Endothelial cell of umbilical vein (primary cell): ENCODE results near the gene TIMM29. TPM values are rescaled to one million over a fixed set of nuclear protein-coding genes. Genes with fewer than 3 reads are reported as not detected.

ENCODE experiments used
- BruUV-seq: library from RNA; stranded (reverse); fragments of 400-500 nt; replicated peaks from 2 replicates; lab custom pipeline; 2021; lab: Mats Ljungman, UMichigan
- CTCF ChIA-PET: fragments of 300-600, 350-600 bp; sonication (Branson Sonifier 250); formaldehyde crosslinking; loops from one replicate; lab custom pipeline; 2021; ENCODE audit warnings: antibody characterized with exemption, inconsistent platforms; lab: Charles Lee
- POLR2A ChIA-PET: fragments of 300-600, 350-600 bp; sonication (Branson Sonifier 250); formaldehyde crosslinking; loops from one replicate; lab custom pipeline; 2021; ENCODE audit warnings: antibody characterized with exemption, inconsistent platforms; lab: Charles Lee
- DNase-seq: peaks from one replicate; pipeline ENCODE4 v3.0.0-alpha.2; 2011; ENCODE audit warnings: low read depth, low spot score
- FAIRE-seq: peaks from 2 replicates; lab custom pipeline; 2011; peaks lifted over from hg19 to GRCh38; lab: Jason Lieb, UNC
- H2AFZ ChIP-seq: 2 replicates; pipeline ENCODE4 v1.6.0; 2012; ENCODE audit warnings: low read depth, low read length, control low read depth, inconsistent platforms
- H3K27ac ChIP-seq: 2 replicates; pipeline ENCODE4 v1.5.1; 2011; ENCODE audit warnings: low read depth, mild to moderate bottlenecking, control low read depth, low read length, moderate library complexity; ENCODE audit not compliant: insufficient read depth
- H3K27me3 ChIP-seq, 2 experiments: 2 replicates each; pipeline versions ENCODE4 v1.6.0 to v1.6.1; 2011; ENCODE audit warnings: low read length in 2 of 2, mixed read lengths in 1 of 2; ENCODE audit not compliant: control insufficient read depth in 2 of 2, insufficient read depth in 2 of 2
- H3K36me3 ChIP-seq, 2 experiments: 2 replicates in 1 of 2; 3 replicates in 1 of 2; pipeline ENCODE4 v1.5.1; 2011; ENCODE audit warnings: low read length in 2 of 2, mild to moderate bottlenecking in 1 of 2, moderate library complexity in 1 of 2; ENCODE audit not compliant: control insufficient read depth in 2 of 2, insufficient read depth in 2 of 2; ENCODE audit errors: extremely low read depth in 1 of 2
- H3K4me1 ChIP-seq: 3 replicates; pipeline ENCODE4 v1.5.1; 2011; ENCODE audit warnings: mild to moderate bottlenecking, low read length; ENCODE audit not compliant: control insufficient read depth, insufficient read depth; ENCODE audit errors: extremely low read depth
- H3K4me2 ChIP-seq: 2 replicates; pipeline ENCODE4 v1.6.1; 2011; ENCODE audit warnings: low read length, control low read depth, mixed read lengths; ENCODE audit not compliant: insufficient read depth
- H3K4me3 ChIP-seq, 3 experiments: fragments of 200-600 bp in 1 of 3; sonication (generic), shearing (Covaris generic) in 1 of 3; replicated peaks in 1 of 3; 2 replicates each; pipeline ENCODE4 v1.5.1; 2011 to 2016; ENCODE audit warnings: control low read depth in 3 of 3, low read length in 3 of 3, mild to moderate bottlenecking in 2 of 3, inconsistent platforms in 1 of 3, low read depth in 1 of 3, moderate library complexity in 1 of 3; ENCODE audit not compliant: insufficient read depth in 1 of 3
- H3K79me2 ChIP-seq: 2 replicates; pipeline ENCODE4 v1.6.0; 2012; ENCODE audit warnings: low read length, inconsistent platforms; ENCODE audit not compliant: control insufficient read depth, insufficient read depth
- H3K9ac ChIP-seq: replicated peaks from 2 replicates; pipeline ENCODE3; 2011; ENCODE audit warnings: low read length, control low read depth; ENCODE audit not compliant: insufficient read depth; ENCODE audit errors: extremely low read depth
- H3K9me1 ChIP-seq: replicated peaks from 3 replicates; pipeline ENCODE4 v1.6.0; 2011; ENCODE audit warnings: mild to moderate bottlenecking, low read length; ENCODE audit not compliant: control insufficient read depth, insufficient read depth; ENCODE audit errors: extremely low read depth
- H3K9me3 ChIP-seq: replicated peaks from 2 replicates; pipeline ENCODE4 v1.5.1; 2012; ENCODE audit warnings: low read length, inconsistent platforms; ENCODE audit not compliant: control insufficient read depth, insufficient read depth
- H4K20me1 ChIP-seq: replicated peaks from 2 replicates; pipeline ENCODE3; 2011; ENCODE audit warnings: mild to moderate bottlenecking, low read length; ENCODE audit not compliant: control insufficient read depth, insufficient read depth; ENCODE audit errors: extremely low read depth
- EZH2 ChIP-seq: IDR thresholded peaks from 2 replicates; pipeline ENCODE4 v1.6.1; 2012; ENCODE audit warnings: borderline replicate concordance, low read depth, mild to moderate bottlenecking, moderate library complexity, low read length, inconsistent platforms; ENCODE audit not compliant: severe bottlenecking
- FOS ChIP-seq: IDR thresholded peaks from 2 replicates; pipeline ENCODE4 v1.6.1; 2011; ENCODE audit warnings: mild to moderate bottlenecking, low read length, moderate library complexity, borderline replicate concordance; ENCODE audit not compliant: insufficient read depth
- GATA2 ChIP-seq: IDR thresholded peaks from 2 replicates; pipeline ENCODE4 v1.7.0; 2011; ENCODE audit warnings: low read depth, mild to moderate bottlenecking, moderate library complexity, mixed read lengths, low read length; ENCODE audit not compliant: insufficient read length, insufficient read depth
- JUN ChIP-seq: IDR thresholded peaks from 2 replicates; pipeline ENCODE4 v1.6.1; 2011; ENCODE audit warnings: borderline replicate concordance, low read depth; ENCODE audit not compliant: insufficient read length, insufficient read depth
- MAX ChIP-seq: IDR thresholded peaks from 2 replicates; pipeline ENCODE4 v1.6.1; 2011; ENCODE audit not compliant: insufficient read depth, insufficient read length
- MYC ChIP-seq: IDR thresholded peaks from one replicate; pipeline ENCODE4 v1.6.1; 2011; ENCODE audit warnings: mild to moderate bottlenecking, low read depth, low read length
- POLR2A ChIP-seq: IDR thresholded peaks from 2 replicates; pipeline ENCODE4 v1.6.1; 2012; ENCODE audit warnings: low read depth, mild to moderate bottlenecking, control low read depth, low read length
- POLR2AphosphoS5 ChIP-seq: IDR thresholded peaks from 2 replicates; pipeline ENCODE4 v1.6.1; 2012; ENCODE audit warnings: low read depth, mild to moderate bottlenecking, control low read depth, low read length, moderate library complexity; ENCODE audit not compliant: insufficient read depth
- dilution Hi-C: fragments of 300-500 bp; cut with MboI; formaldehyde crosslinking; loops from one replicate; pipeline ENCODE4 v1.15.0; 2019; ENCODE audit warnings: low sequenced_read_pairs; ENCODE audit not compliant: extremely low pct_ligation_motif_present
- intact Hi-C: fragments of 100-400 bp; cut with micrococcal nuclease; formaldehyde crosslinking; loops from one replicate; pipeline ENCODE4 v1.10.0; 2022
- polyA plus RNA-seq, 4 experiments: library from polyadenylated mRNA; depleted of rRNA in 3 of 4; stranded (reverse) in 3 of 4; unstranded in 1 of 4; fragments of >200 nt; gene quantifications; 2 replicates each; pipeline versions ENCODE4 v1.2.1 to v1.2.3, GENCODE V29; 2011 to 2012; ENCODE audit warnings: missing spikeins in 1 of 4
- total RNA-seq: library from RNA; stranded (reverse); gene quantifications from 2 replicates; pipeline ENCODE4 v1.2.3, GENCODE V29; 2021
- TF ChIP-seq, protein P1 (sequence below), 2 donors: IDR thresholded peaks; 1 replicate in 1 of 2; 2 replicates in 1 of 2; pipeline ENCODE4 v1.5.1; 2011; ENCODE audit warnings: low read length in 2 of 2, mild to moderate bottlenecking in 2 of 2, moderate library complexity in 2 of 2, control low read depth in 1 of 2, inconsistent platforms in 1 of 2, low read depth in 1 of 2; ENCODE audit not compliant: insufficient read depth in 1 of 2; ENCODE audit errors: extremely low read depth in 1 of 2

The TIMM29 gene
- total and polyA plus RNA-seq, 2 donors (not counting 3 experiments of a cell fraction or from before 2014, with no cell fraction given): 10.7 to 20.6 TPM

DNA sequence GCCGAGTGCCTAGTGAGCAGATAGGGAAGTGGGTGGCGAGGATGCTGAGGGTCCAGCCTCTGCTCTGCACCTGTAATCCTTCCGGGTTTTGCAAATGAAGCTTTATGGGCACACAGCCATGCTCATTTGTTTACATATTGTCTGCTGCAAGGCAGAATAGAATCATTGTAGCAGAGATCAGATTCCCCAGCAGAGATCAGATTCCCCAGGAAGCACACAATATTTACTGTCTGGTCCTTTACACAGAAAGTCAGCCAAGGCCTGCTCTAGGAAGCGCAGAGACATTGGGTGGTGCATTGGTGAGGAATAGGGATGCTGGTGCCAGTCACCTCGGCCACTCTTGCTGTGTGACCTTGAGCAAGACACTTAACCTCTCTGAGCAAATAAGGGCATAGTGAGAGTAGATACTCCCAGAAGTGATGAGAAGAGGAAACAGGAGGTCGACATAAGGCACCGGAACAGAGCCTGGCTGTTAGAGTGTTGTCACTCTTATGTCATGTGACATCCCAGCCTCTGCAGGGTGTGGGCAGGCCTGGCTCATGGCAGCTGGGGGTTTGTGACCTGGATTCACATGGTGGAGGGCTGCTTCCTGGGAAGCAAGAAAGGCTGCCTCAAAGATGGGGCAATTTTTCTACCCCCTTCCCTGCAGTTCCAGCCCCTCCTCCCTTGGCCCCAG, 31.6 kb upstream of the TIMM29 start:
- FAIRE-seq (no peak), DNase-seq (no peak)
- Histone ChIP-seq H3K9ac (no peak overlapping the region), H3K36me3 (no peaks in the 10 kb centered on the region), H4K20me1 (no peaks in the 10 kb centered on the region), H3K4me2 (no peak overlapping the region), H3K9me3 (no peaks in the 10 kb centered on the region), H3K4me1 (no peaks in the 10 kb centered on the region), H3K9me1 (no peaks in the 10 kb centered on the region), H3K27ac (no peak overlapping the region), H3K79me2 (peaks cover 27% of the 10 kb centered on the region), H2AFZ (no peak overlapping the region), H3K27me3 (no peaks in the 10 kb centered on the region), H3K4me3 (no peak overlapping the region)
- no TSS peak for BruUV-seq
- ChIA-PET CTCF (interaction anchor here (0.6 to 2.0 kb wide), 4 partner anchors 9 to 39 kb away, joined by 3 to 5 read pairs (median 4); partner anchors contain the start of gene CARM1), POLR2A (no interaction called here)
- TF ChIP-seq MYC (no peak), POLR2AphosphoS5 (no peak), FOS (no peak), POLR2A (no peak), MAX (no peak), EZH2 (no peak), JUN (no peak), GATA2 (no peak)
- TF ChIP-seq, protein P1, sequence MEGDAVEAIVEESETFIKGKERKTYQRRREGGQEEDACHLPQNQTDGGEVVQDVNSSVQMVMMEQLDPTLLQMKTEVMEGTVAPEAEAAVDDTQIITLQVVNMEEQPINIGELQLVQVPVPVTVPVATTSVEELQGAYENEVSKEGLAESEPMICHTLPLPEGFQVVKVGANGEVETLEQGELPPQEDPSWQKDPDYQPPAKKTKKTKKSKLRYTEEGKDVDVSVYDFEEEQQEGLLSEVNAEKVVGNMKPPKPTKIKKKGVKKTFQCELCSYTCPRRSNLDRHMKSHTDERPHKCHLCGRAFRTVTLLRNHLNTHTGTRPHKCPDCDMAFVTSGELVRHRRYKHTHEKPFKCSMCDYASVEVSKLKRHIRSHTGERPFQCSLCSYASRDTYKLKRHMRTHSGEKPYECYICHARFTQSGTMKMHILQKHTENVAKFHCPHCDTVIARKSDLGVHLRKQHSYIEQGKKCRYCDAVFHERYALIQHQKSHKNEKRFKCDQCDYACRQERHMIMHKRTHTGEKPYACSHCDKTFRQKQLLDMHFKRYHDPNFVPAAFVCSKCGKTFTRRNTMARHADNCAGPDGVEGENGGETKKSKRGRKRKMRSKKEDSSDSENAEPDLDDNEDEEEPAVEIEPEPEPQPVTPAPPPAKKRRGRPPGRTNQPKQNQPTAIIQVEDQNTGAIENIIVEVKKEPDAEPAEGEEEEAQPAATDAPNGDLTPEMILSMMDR (IDR thresholded peaks at IDR 0.05; ENCODE audit: extremely low read depth in 1 of 2, insufficient read depth in 1 of 2, low read depth in 1 of 2, low read length in 2 of 2): no peak
- intact Hi-C loops (no loop called here), dilution Hi-C loops (no loop called here)
